Kidney epithelial cell (primary cell): ENCODE data around the gene PPIF. TPM values are rescaled to one million over a fixed set of nuclear protein-coding genes. Genes with fewer than 3 reads are reported as not detected.
A peak's percentile ranks its signal among the peaks of the same experiment; 100 is the strongest.

ENCODE experiments used
- DNase-seq: peaks from one replicate; pipeline ENCODE4 v3.0.0-alpha.2; 2010; ENCODE audit warnings: low read depth
- H3K27me3 ChIP-seq: 2 replicates; pipeline ENCODE4 v1.6.0; 2011; ENCODE audit warnings: low read length; ENCODE audit not compliant: control insufficient read depth, insufficient read depth
- H3K36me3 ChIP-seq: 2 replicates; pipeline ENCODE4 v1.5.1; 2011; ENCODE audit warnings: low read length; ENCODE audit not compliant: control insufficient read depth, insufficient read depth
- H3K4me3 ChIP-seq: 2 replicates; pipeline ENCODE4 v1.5.1; 2011; ENCODE audit warnings: low read depth, mild to moderate bottlenecking, control low read depth, low read length
- total RNA-seq: library from RNA; depleted of rRNA; stranded (reverse); fragments of >200 nt; gene quantifications from 2 replicates; pipeline ENCODE4 v1.2.3, GENCODE V29; 2015
- TF ChIP-seq, protein P1 (sequence below): IDR thresholded peaks from 2 replicates; pipeline ENCODE4 v1.5.1; 2011; ENCODE audit warnings: mild to moderate bottlenecking, moderate library complexity, low read length, control low read depth, inconsistent platforms; ENCODE audit not compliant: insufficient read depth, poor library complexity, severe bottlenecking

PPIF gene
- total RNA-seq, 1 donor from 2014 or later, result 71.7 TPM

DNA sequence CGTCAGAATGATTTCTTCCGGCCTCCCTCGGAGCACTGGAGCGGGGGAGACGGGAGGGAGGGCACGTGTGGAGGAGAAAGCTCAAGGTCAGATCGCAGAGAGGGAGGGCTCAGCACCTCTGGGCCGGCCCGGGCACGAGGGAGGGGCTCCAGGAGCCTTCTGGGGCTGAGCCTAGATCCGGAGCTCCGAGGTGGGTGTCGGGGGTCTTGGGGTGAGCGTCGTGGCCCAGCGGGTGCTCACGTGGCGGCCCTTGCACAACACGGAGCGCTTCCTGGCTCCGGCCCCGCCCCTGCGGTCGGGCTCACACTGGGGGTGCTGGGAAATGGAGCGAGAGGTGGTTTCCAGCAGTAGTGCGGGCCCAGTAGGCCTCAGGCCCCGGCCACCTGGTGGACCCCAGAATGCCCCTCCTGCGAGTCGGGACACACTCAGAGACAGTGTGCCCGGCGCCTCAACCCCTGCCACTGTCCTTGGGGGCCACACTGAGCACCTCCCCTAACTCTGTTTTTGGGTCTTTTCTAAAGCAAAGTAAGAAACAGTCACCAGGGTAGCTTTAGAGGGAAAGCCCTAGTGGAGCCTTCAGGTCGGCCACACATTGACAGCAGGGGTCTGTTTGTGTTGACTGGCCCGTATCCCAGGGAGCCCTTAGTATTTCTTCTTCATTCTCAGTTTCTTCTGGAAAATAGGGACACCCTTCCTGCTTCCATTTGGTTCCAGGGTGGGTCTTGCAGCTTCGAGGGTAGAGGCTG lies 798 bp downstream of the PPIF start:
- Histone ChIP-seq H3K36me3 (peaks cover 2% of the 10 kb centered on the region), H3K27me3 (no peaks in the 10 kb centered on the region), H3K4me3 (peak overlapping the region; percentile 73)
- TF ChIP-seq, protein P1, sequence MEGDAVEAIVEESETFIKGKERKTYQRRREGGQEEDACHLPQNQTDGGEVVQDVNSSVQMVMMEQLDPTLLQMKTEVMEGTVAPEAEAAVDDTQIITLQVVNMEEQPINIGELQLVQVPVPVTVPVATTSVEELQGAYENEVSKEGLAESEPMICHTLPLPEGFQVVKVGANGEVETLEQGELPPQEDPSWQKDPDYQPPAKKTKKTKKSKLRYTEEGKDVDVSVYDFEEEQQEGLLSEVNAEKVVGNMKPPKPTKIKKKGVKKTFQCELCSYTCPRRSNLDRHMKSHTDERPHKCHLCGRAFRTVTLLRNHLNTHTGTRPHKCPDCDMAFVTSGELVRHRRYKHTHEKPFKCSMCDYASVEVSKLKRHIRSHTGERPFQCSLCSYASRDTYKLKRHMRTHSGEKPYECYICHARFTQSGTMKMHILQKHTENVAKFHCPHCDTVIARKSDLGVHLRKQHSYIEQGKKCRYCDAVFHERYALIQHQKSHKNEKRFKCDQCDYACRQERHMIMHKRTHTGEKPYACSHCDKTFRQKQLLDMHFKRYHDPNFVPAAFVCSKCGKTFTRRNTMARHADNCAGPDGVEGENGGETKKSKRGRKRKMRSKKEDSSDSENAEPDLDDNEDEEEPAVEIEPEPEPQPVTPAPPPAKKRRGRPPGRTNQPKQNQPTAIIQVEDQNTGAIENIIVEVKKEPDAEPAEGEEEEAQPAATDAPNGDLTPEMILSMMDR, result no peak
- no peak for DNase-seq

DNA sequence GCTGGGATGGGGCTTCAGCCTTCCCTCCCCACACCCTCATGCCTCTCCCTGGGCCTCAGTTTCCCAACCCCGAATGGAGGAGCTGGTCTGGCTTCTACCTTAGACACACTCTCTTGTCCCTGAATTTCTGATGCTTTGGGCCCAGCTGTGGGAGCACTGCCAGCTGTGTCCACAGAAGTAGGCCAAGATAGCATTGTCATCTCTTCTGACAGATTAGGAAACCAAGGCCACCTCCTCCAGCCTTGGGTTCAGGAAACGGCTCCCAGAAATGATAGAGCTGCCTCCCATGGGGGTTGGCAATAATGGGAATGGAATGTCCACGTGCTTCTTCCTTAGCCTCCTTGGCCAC lies 1.3 kb downstream of the PPIF start:
- TF ChIP-seq, protein P1, result no peak
- Histone ChIP-seq H3K27me3 (no peaks in the 10 kb centered on the region), H3K4me3 (peak overlapping the region; percentile 73), H3K36me3 (peaks cover 2% of the 10 kb centered on the region)
- no peak for DNase-seq

DNA sequence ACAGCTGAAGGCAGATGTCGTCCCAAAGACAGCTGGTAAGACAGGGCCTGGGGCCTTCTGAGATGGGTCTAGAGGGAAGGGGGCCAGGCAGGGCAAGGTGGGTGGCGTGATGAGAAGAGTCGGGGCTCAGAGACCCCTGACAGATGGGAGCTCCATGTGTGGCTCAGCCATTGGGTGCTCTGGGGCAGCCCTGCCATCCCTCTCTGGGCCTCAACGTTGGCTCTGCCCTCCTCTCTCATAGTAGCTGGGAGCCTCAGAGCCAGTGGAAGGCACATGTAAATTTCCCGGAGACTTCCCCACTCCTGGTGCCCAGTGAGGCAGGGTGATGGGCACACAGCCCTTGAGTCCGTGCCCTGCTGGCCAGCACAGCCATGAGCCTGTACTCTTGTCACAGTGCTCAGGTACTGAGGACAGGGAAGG lies 1.8 kb downstream of the PPIF start:
- DNase-seq, result no peak
- Histone ChIP-seq H3K4me3 (no peak overlapping the region), H3K36me3 (peaks cover 2% of the 10 kb centered on the region), H3K27me3 (no peaks in the 10 kb centered on the region)
- TF ChIP-seq, protein P1, result no peak

DNA sequence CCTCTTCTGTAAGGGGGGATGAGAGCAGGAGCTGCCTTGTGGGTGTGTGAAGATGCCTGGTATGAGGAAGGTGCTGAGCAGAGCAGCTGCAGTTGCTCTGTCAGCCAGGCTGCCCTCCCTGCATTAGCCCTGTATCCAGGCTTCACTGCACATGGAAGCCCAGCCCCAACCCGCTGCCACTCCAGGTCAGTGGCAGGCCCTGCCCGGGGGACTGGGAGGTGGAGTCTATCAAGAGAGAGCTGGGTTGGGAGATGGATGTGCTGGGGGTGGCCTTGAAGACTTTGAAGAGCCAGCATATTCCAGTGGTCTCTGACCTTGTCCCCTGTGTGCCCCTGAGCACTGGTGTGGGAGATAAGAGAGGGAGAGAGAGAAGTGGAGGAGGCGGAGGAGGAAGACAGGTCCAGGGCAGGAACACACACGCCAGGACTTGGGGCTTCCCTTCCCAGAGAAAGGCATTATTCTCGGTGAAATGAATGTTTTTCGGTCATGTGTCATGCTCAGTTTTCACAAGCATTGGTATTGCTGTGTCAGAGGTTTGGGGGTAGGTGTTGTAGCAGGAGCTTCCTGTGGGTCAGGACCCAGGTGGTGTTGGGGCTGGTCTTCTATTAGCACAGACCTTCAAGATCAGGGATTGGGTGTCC lies 2.6 kb downstream of the PPIF start:
- DNase-seq, result no peak
- no peaks in the 10 kb centered on the region for H3K27me3 ChIP-seq
- H3K36me3 ChIP-seq, result peaks cover 2% of the 10 kb centered on the region
- no peak overlapping the region for H3K4me3 ChIP-seq
- TF ChIP-seq, protein P1, result no peak

DNA sequence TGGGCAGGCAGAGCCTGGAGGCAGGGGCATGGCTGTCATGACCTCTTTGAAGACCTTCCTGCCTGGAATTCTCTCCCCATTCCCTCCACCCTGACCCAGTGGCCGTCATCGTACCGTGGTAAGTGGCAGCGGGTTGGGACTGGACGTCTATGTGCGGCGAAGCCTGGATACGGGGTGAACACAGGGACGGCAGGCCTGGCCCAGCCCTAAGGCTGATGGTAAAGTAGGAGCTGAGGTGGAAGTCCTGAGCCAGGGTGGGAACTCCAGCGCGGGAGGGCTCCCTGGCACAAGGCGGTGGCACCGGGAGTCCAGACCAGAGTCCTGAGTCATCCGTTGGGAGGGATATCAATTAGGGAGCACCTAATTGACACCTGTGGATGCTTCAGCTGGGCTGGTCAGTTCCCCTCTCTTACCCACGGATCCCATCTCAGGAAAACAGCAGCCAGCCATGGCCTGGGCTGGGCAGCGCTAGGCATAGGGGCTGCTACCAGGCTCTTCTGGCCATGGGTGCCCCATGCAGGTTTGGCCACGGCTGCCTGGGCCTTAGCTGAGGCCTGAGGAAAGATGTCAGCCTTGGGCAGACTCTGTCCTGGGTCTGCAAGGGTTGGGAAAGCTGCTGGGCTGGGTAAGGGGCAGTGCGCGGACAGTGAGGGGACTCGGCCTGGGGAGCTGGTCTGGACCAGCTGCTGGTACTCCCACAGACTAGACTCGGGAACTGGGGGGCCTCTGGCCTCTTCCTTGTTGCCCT lies 3.3 kb downstream of the PPIF start:
- Histone ChIP-seq H3K4me3 (no peak overlapping the region), H3K36me3 (peaks cover 2% of the 10 kb centered on the region), H3K27me3 (no peaks in the 10 kb centered on the region)
- no peak for DNase-seq
- TF ChIP-seq, protein P1, result no peak
